Activated CD8-positive, alpha-beta memory T cell treated with anti-CD3 and anti-CD28 coated beads, Interleukin-2, amount 10 ng/mL, durations not matched to agents 7 days and 5 days (primary cell): ENCODE data around the gene SLC47A2. TPM values are rescaled to one million over a fixed set of nuclear protein-coding genes. Genes with fewer than 3 reads are reported as not detected.
"Not testable (repeated sequence)": the region's sequence is repeated elsewhere in the genome, so short reads cannot be mapped to it uniquely, and the experiment has no call there.

Source experiments
- ATAC-seq: fragments of 150-1000 bp; cut with Tn5 transposase; one replicate; pipeline ENCODE4 v1.10.0; 2021; ENCODE audit warnings: moderate library complexity
- CTCF ChIA-PET: fragments of 350-600 bp; sonication (Branson Sonifier 250); formaldehyde crosslinking; loops from one replicate; lab custom pipeline; 2021; ENCODE audit warnings: antibody characterized with exemption; lab: Charles Lee
- DNase-seq: peaks from one replicate; pipeline ENCODE4 v3.0.0-alpha.2; 2020
- H3K27ac Mint-ChIP-seq: one replicate; pipeline ENCODE4 v1.8.0; 2021; ENCODE audit warnings: mild to moderate bottlenecking, mixed read lengths
- H3K27me3 Mint-ChIP-seq: one replicate; pipeline ENCODE4 v1.8.0; 2021; ENCODE audit warnings: mixed read lengths
- H3K36me3 Mint-ChIP-seq: one replicate; pipeline ENCODE4 v1.8.0; 2021; ENCODE audit warnings: mild to moderate bottlenecking, mixed read lengths
- H3K4me1 Mint-ChIP-seq: one replicate; pipeline ENCODE4 v1.8.0; 2021; ENCODE audit warnings: mixed read lengths
- H3K4me3 Mint-ChIP-seq: one replicate; pipeline ENCODE4 v1.8.0; 2021; ENCODE audit warnings: mild to moderate bottlenecking, moderate library complexity, mixed read lengths
- H3K9me3 Mint-ChIP-seq: one replicate; pipeline ENCODE4 v1.8.0; 2022; ENCODE audit warnings: low read depth, mixed read lengths
- total RNA-seq, 2 experiments: library from RNA; stranded (reverse); gene quantifications; one replicate each; pipeline ENCODE4 v1.2.3, GENCODE V29; 2021

The SLC47A2 gene
- total RNA-seq, 2 experiments from 2014 or later: not detected

GRCh38 chr17:19705771-19706770, 10.3 kb downstream of the SLC47A2 start:
- CTCF ChIA-PET: no interaction called here
- H3K4me1 Mint-ChIP-seq: no peaks in the 10 kb centered on the region
- H3K9me3 Mint-ChIP-seq: no peaks in the 10 kb centered on the region
- H3K27ac Mint-ChIP-seq: no peak overlapping the region
- H3K36me3 Mint-ChIP-seq: no peaks in the 10 kb centered on the region
- H3K27me3 Mint-ChIP-seq: no peaks in the 10 kb centered on the region
- no peak for DNase-seq
- H3K4me3 Mint-ChIP-seq: no peak overlapping the region
- no peak for ATAC-seq

DNA sequence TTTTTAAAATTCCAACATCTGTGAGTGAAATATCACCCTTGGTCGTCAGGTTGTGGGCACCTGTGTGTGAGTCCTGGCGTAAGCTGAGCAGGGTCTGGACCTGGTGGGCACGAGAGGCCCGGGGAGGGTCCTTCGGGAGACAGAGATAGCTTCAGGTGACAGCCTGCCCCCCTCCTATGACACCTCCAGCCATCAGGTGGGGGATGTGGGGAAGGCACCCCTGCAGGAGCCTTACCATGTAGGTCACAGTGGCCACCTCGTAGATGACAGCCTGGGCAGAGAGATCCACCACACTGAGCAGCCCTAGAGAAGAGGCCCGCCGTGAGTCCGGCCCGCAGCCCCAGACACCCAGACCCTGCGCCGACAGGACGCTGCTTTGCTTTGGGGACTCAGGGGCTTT, 11.2 kb downstream of the SLC47A2 start:
- CTCF ChIA-PET: no interaction called here
- ATAC-seq: no peak
- Mint-ChIP-seq H3K4me1 (no peaks in the 10 kb centered on the region), H3K4me3 (no peak overlapping the region), H3K27me3 (no peaks in the 10 kb centered on the region), H3K9me3 (no peaks in the 10 kb centered on the region), H3K27ac (no peak overlapping the region), H3K36me3 (no peaks in the 10 kb centered on the region)
- DNase-seq: no peak

- no peak for DNase-seq
- Mint-ChIP-seq H3K9me3 (no peaks in the 10 kb centered on the region), H3K4me1 (no peaks in the 10 kb centered on the region), H3K27me3 (no peaks in the 10 kb centered on the region), H3K27ac (no peak overlapping the region), H3K4me3 (no peak overlapping the region), H3K36me3 (no peaks in the 10 kb centered on the region)
- CTCF ChIA-PET: no interaction called here
- ATAC-seq: no peak
Observed at GRCh38 chr17:19703828-19704613, 12.4 kb downstream of the SLC47A2 start.

DNA sequence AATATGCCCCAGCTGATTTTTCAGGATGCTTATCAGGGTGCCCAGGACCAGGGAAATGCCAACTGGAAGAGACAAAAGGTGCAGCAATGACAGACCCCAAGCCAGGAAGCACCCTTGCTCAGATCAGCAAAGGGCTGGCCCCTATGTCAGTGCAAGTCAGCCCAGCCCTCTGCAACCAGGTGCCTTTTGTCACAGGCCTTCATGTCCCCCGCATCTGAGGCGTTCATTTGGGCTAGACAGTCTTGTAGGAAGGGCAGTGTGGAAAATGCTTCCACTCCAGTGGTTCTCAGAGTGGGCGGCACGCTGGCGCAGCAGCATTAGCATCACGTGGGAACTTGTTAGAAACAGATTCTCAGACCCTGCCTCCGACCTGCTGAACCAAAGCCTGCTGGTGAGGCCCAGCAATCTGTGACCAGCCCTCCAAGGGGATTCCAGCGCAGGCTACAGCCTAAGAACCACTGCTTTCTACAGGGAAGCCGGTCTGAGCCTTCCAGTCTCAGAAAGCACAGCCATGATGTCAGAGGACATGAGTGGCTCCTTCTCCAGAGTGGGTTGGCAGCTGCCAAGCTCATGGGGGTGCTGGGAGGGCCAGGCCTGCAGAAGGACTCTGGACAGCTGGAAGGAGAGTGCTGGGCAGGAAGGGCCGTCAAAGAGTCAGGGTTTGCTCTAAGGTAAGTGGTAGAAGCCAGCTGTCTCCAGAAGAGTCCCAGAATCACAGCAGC, 13.1 kb downstream of the SLC47A2 start:
- Mint-ChIP-seq H3K27me3 (no peaks in the 10 kb centered on the region), H3K9me3 (no peaks in the 10 kb centered on the region), H3K36me3 (no peaks in the 10 kb centered on the region), H3K27ac (no peak overlapping the region), H3K4me1 (no peaks in the 10 kb centered on the region), H3K4me3 (no peak overlapping the region)
- CTCF ChIA-PET: no interaction called here
- DNase-seq (peak; percentile 36), ATAC-seq (no peak)

- DNase-seq (peak; percentile 39), ATAC-seq (no peak)
- CTCF ChIA-PET: no interaction called here
- H3K9me3 Mint-ChIP-seq: no peaks in the 10 kb centered on the region
- H3K4me1 Mint-ChIP-seq: no peaks in the 10 kb centered on the region
- no peak overlapping the region for H3K4me3 Mint-ChIP-seq
- no peaks in the 10 kb centered on the region for H3K27me3 Mint-ChIP-seq
- H3K36me3 Mint-ChIP-seq: no peaks in the 10 kb centered on the region
- no peak overlapping the region for H3K27ac Mint-ChIP-seq
Observed at GRCh38 chr17:19702217-19702641, 14.2 kb downstream of the SLC47A2 start.

DNA sequence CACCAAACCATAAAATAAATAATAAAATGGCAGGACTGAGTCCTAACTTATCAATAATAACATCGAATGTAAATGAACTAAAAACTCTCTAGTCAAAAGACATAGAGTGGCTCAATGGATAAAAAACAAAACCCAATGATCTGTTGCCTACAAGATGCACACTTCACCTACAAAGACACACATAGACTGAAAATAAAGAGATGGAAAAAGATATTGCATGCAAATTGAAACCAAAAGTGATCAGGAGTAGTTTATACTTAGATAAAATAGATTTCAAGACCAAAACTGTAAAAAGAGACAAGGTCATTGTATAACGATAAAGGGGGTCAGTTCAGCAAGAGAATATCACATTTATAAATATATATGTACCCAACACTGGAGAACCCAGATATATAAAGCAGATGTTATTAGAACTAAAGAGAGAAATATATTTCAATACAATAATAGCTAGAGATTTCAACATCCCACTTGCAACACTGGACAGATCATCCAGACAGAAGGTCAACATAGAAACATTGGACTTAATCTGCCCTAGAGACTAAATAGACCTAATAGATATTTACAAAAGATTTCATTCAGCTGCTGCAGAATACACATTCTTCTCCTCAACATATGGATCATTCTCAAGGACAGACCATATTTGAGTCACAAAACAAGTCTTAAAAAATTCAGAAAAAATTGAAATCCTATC, 29.8 kb downstream of the SLC47A2 start:
- no peak overlapping the region for H3K27ac Mint-ChIP-seq
- ATAC-seq (no peak), DNase-seq (no peak)
- peaks cover 3% of the 10 kb centered on the region for H3K27me3 Mint-ChIP-seq
- no peaks in the 10 kb centered on the region for H3K4me1 Mint-ChIP-seq
- H3K4me3 Mint-ChIP-seq: no peak overlapping the region
- H3K9me3 Mint-ChIP-seq: no peaks in the 10 kb centered on the region
- H3K36me3 Mint-ChIP-seq: peaks cover 2% of the 10 kb centered on the region
- CTCF ChIA-PET: no interaction called here

DNA sequence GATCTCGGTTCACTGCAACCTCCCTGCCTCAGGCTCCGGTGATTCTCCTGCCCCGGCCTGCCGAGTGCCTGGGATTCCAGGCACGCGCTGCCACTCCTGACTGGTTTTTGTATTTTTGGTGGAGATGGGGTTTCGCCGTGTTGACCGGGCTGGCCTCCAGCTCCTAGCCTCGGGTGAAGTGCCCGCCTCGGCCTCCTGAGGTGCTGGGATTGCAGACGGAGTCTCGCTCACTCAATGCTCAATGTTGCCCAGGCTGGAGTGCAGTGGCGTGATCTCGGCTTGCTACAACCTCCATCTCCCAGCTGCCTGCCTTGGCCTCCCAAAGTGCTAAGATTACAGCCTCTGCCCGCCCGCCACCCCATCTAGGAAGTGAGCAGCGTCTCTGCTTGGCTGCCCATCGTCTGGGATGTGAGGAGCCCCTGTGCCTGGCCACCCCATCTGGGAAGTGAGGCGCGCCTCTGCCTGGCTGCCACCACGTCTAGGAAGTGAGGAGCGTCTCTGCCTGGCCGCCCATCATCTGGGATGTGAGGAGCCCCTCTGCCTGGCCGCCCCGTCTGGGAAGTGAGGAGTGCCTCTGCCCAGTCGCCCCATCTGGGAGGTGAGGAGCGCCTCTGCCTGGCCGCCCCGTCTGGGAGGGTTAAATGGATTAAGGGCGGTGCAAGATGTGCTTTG, 31.3 kb downstream of the SLC47A2 start:
- ATAC-seq, CTCF ChIA-PET, H3K4me3 Mint-ChIP-seq, H3K27ac Mint-ChIP-seq, H3K9me3 Mint-ChIP-seq, DNase-seq, H3K27me3 Mint-ChIP-seq, H3K36me3 Mint-ChIP-seq, H3K4me1 Mint-ChIP-seq: not testable (repeated sequence)

DNA sequence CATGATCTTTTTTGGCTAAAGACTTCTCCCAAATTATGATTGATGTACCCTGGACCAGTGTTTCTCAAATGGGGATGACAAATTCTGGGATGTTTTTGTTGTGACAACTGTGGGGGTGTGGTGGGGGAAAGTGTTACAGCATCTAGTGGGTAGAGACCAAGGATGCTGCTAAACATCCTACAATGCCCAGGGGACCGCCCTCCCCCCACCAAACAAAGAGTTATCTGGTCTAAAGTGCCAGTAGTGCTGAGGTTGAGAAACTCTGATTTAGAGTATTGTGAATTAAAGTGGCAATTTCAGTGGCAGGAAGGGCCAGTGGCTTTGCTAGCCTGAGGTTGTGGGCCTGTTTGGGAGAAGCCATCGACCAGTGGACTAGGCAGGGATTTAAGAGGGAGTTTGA, 33.3 kb downstream of the SLC47A2 start:
- Mint-ChIP-seq H3K36me3 (peaks cover 2% of the 10 kb centered on the region), H3K9me3 (no peaks in the 10 kb centered on the region), H3K4me3 (no peak overlapping the region), H3K4me1 (no peaks in the 10 kb centered on the region), H3K27ac (no peak overlapping the region), H3K27me3 (no peaks in the 10 kb centered on the region)
- CTCF ChIA-PET: no interaction called here
- no peak for ATAC-seq
- DNase-seq: peak; percentile 2

GRCh38 chr17:19678581-19679453, 37.6 kb downstream of the SLC47A2 start:
- no peak overlapping the region for H3K4me3 Mint-ChIP-seq
- no peak overlapping the region for H3K27ac Mint-ChIP-seq
- no peaks in the 10 kb centered on the region for H3K9me3 Mint-ChIP-seq
- H3K4me1 Mint-ChIP-seq: no peaks in the 10 kb centered on the region
- CTCF ChIA-PET: no interaction called here
- no peaks in the 10 kb centered on the region for H3K36me3 Mint-ChIP-seq
- ATAC-seq: no peak
- no peaks in the 10 kb centered on the region for H3K27me3 Mint-ChIP-seq
- DNase-seq: peak; percentile 28

GRCh38 chr17:19677736-19678379, 38.5 kb downstream of the SLC47A2 start:
- Mint-ChIP-seq H3K27me3 (no peaks in the 10 kb centered on the region), H3K36me3 (no peaks in the 10 kb centered on the region), H3K9me3 (no peaks in the 10 kb centered on the region), H3K4me1 (no peaks in the 10 kb centered on the region), H3K4me3 (no peak overlapping the region), H3K27ac (no peak overlapping the region)
- CTCF ChIA-PET: no interaction called here
- no peak for ATAC-seq
- peak; percentile 2 for DNase-seq

GRCh38 chr17:19676896-19677295, 39.5 kb downstream of the SLC47A2 start:
- peak; percentile 26 for DNase-seq
- ATAC-seq: no peak
- Mint-ChIP-seq H3K27me3 (no peaks in the 10 kb centered on the region), H3K9me3 (no peaks in the 10 kb centered on the region), H3K4me1 (no peaks in the 10 kb centered on the region), H3K27ac (no peak overlapping the region), H3K36me3 (no peaks in the 10 kb centered on the region), H3K4me3 (no peak overlapping the region)
- CTCF ChIA-PET: no interaction called here
